ENCODE results near the gene GH1.

The GH1 gene

GRCh38 chr17:63944736-63945499, 26.3 kb upstream of the GH1 start:
- DNase-seq (ENCODE audit: low read depth), result no peak

- DNase-seq (ENCODE audit: low read depth), result no peak
Measured at GRCh38 chr17:63943745-63944144, 25.1 kb upstream of the GH1 start.

- no peak for DNase-seq (ENCODE audit: low read depth)
Measured at GRCh38 chr17:63942309-63942985, 23.8 kb upstream of the GH1 start.

- no peak for DNase-seq (ENCODE audit: low read depth)
Measured at GRCh38 chr17:63941751-63942150, 23.1 kb upstream of the GH1 start.

- no peak for DNase-seq (ENCODE audit: low read depth)
Measured at GRCh38 chr17:63941162-63941561, 22.5 kb upstream of the GH1 start.

- no peak for DNase-seq (ENCODE audit: low read depth)
Measured at GRCh38 chr17:63940584-63940983, 21.9 kb upstream of the GH1 start.

GRCh38 chr17:63939884-63940283, 21.2 kb upstream of the GH1 start:
- DNase-seq (ENCODE audit: low read depth), result no peak

- DNase-seq (ENCODE audit: low read depth), result no peak
Measured at GRCh38 chr17:63939401-63939800, 20.8 kb upstream of the GH1 start.

GRCh38 chr17:63937920-63938319, 19.3 kb upstream of the GH1 start:
- no peak for DNase-seq (ENCODE audit: low read depth)

GRCh38 chr17:63937319-63937718, 18.7 kb upstream of the GH1 start:
- no peak for DNase-seq (ENCODE audit: low read depth)

GRCh38 chr17:63934183-63935112, 15.8 kb upstream of the GH1 start:
- no peak for DNase-seq (ENCODE audit: low read depth)

- DNase-seq (ENCODE audit: low read depth), result no peak
Measured at GRCh38 chr17:63933598-63933997, 15.0 kb upstream of the GH1 start.

GRCh38 chr17:63932721-63933120, 14.1 kb upstream of the GH1 start:
- no peak for DNase-seq (ENCODE audit: low read depth)

GRCh38 chr17:63931981-63932561, 13.4 kb upstream of the GH1 start, which contains the start of gene CD79B:
TSS of gene CD79B (minus strand) at chr17:63932331. CDS start at chr17:63932261, 70 bp downstream.
- no peak for DNase-seq (ENCODE audit: low read depth)

GRCh38 chr17:63930951-63931575, 12.4 kb upstream of the GH1 start:
- DNase-seq (ENCODE audit: low read depth), result no peak

GRCh38 chr17:63929860-63930766, 11.5 kb upstream of the GH1 start:
- DNase-seq (ENCODE audit: low read depth), result no peak

GRCh38 chr17:63928966-63929695, 10.5 kb upstream of the GH1 start:
- no peak for DNase-seq (ENCODE audit: low read depth)

GRCh38 chr17:63928172-63928666, 9.6 kb upstream of the GH1 start:
- no peak for DNase-seq (ENCODE audit: low read depth)

GRCh38 chr17:63927464-63928171, 9.0 kb upstream of the GH1 start:
- DNase-seq (ENCODE audit: low read depth), result no peak

All from amniotic epithelial cell (primary cell).